Nephron progenitor cell (in vitro differentiated cells): Measurements from ENCODE around the gene NIPAL4.
A peak's percentile ranks its signal among the peaks of the same experiment; 100 is the strongest.

ENCODE experiments used
- DNase-seq: peaks from one replicate; pipeline ENCODE4 v3.0.0; 2021
- H3K27ac Mint-ChIP-seq: 2 replicates; pipeline ENCODE4 v1.8.0; 2021; ENCODE audit warnings: mild to moderate bottlenecking, moderate library complexity, mixed read lengths
- H3K27me3 Mint-ChIP-seq: 2 replicates; pipeline ENCODE4 v1.8.0; 2021; ENCODE audit warnings: mild to moderate bottlenecking, low read depth, mixed read lengths; ENCODE audit not compliant: poor library complexity
- H3K36me3 Mint-ChIP-seq: 2 replicates; pipeline ENCODE4 v1.8.0; 2021; ENCODE audit warnings: low read depth, mixed read lengths
- H3K4me1 Mint-ChIP-seq: 2 replicates; pipeline ENCODE4 v1.8.0; 2021; ENCODE audit warnings: mixed read lengths
- H3K4me3 Mint-ChIP-seq: 2 replicates; pipeline ENCODE4 v1.8.0; 2021; ENCODE audit warnings: mild to moderate bottlenecking, moderate library complexity, mixed read lengths
- H3K9me3 Mint-ChIP-seq: 2 replicates; pipeline ENCODE4 v1.8.0; 2021; ENCODE audit warnings: mild to moderate bottlenecking, moderate library complexity, mixed read lengths
- TF ChIP-seq, protein P1 (sequence below): fragments of 200-600 bp; sonication (generic); IDR thresholded peaks from 2 replicates; pipeline ENCODE4 v1.5.0; 2021; ENCODE audit warnings: antibody characterized with exemption

NIPAL4 gene

DNA sequence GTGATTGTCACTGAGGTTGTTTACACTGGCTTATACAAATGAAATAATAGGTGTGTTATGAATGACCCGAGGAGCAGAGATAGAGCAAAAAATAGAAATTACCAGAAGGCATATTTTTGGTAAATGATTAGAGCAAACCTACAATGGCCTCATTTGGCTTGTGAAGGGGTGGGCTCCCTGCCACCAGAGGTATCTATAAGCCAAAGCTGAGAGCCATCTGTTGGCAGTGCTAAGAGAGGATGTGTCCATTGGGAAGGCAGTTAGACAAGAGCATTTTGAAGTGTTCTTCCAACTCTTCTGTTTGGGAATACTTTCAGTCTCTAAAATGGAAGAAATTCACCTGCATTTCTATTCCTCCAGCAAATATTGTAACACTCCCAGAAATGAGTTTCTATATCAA lies 10.6 kb downstream of the NIPAL4 start:
- Mint-ChIP-seq H3K9me3 (no peaks in the 10 kb centered on the region), H3K4me3 (no peak overlapping the region), H3K27ac (no peak overlapping the region), H3K27me3 (no peaks in the 10 kb centered on the region), H3K4me1 (peaks cover 10% of the 10 kb centered on the region), H3K36me3 (peaks cover 8% of the 10 kb centered on the region)
- DNase-seq: no peak
- TF ChIP-seq, protein P1, sequence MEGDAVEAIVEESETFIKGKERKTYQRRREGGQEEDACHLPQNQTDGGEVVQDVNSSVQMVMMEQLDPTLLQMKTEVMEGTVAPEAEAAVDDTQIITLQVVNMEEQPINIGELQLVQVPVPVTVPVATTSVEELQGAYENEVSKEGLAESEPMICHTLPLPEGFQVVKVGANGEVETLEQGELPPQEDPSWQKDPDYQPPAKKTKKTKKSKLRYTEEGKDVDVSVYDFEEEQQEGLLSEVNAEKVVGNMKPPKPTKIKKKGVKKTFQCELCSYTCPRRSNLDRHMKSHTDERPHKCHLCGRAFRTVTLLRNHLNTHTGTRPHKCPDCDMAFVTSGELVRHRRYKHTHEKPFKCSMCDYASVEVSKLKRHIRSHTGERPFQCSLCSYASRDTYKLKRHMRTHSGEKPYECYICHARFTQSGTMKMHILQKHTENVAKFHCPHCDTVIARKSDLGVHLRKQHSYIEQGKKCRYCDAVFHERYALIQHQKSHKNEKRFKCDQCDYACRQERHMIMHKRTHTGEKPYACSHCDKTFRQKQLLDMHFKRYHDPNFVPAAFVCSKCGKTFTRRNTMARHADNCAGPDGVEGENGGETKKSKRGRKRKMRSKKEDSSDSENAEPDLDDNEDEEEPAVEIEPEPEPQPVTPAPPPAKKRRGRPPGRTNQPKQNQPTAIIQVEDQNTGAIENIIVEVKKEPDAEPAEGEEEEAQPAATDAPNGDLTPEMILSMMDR: no peak

- Mint-ChIP-seq H3K9me3 (no peaks in the 10 kb centered on the region), H3K4me3 (no peak overlapping the region), H3K27ac (no peak overlapping the region), H3K27me3 (no peaks in the 10 kb centered on the region), H3K36me3 (peaks cover 8% of the 10 kb centered on the region), H3K4me1 (peaks cover 10% of the 10 kb centered on the region)
- peak; percentile 23 for DNase-seq
- TF ChIP-seq, protein P1: peak; percentile 44
Observed at GRCh38 chr5:157471709-157472108, 11.7 kb downstream of the NIPAL4 start.

- no peak overlapping the region for H3K27ac Mint-ChIP-seq
- TF ChIP-seq, protein P1: no peak
- no peaks in the 10 kb centered on the region for H3K9me3 Mint-ChIP-seq
- peaks cover 8% of the 10 kb centered on the region for H3K36me3 Mint-ChIP-seq
- DNase-seq: no peak
- no peak overlapping the region for H3K4me3 Mint-ChIP-seq
- peaks cover 10% of the 10 kb centered on the region for H3K4me1 Mint-ChIP-seq
- H3K27me3 Mint-ChIP-seq: no peaks in the 10 kb centered on the region
Observed at GRCh38 chr5:157473383-157474320, 13.6 kb downstream of the NIPAL4 start.

- no peak for DNase-seq
- Mint-ChIP-seq H3K4me1 (peaks cover 17% of the 10 kb centered on the region), H3K36me3 (peaks cover 13% of the 10 kb centered on the region), H3K4me3 (no peak overlapping the region), H3K27ac (peak overlapping the region; percentile 55), H3K9me3 (no peaks in the 10 kb centered on the region), H3K27me3 (no peaks in the 10 kb centered on the region)
- TF ChIP-seq, protein P1: no peak
Observed at GRCh38 chr5:157475432-157475831, 15.4 kb downstream of the NIPAL4 start.

DNA sequence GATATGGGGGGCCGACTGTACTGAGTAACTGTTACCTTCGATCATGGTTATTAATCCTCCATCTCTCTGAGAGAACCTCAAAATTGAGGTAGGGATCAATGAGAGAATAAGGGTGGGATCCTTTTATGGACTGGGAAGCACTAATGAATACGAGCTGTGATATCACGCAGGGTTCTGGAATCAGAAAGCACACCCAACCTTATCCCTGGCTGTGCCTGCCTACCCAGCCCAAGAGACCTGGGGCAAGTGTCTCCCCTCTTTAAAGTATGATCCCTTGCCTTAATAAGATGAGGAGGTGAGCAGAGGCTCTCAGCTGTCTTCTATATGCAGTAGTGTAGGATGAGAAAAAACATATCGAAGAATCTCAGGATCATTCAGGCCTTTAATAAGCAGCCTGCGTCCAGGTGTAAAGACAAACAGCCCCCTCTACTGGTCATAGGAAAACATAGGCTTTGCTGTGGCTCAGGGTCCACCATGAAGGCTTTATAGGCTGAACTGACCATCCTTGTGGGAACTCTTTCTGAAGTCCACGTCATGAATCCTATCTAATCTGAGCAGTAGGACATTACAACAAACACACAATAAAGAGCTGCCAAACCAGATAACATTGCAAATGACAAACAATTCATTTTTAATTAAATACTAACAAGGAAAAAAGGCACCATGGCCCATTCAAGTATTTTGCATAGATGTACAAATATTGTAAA lies 16.8 kb downstream of the NIPAL4 start:
- H3K27ac Mint-ChIP-seq: no peak overlapping the region
- H3K9me3 Mint-ChIP-seq: no peaks in the 10 kb centered on the region
- peak; percentile 43 for DNase-seq
- peaks cover 15% of the 10 kb centered on the region for H3K36me3 Mint-ChIP-seq
- no peaks in the 10 kb centered on the region for H3K27me3 Mint-ChIP-seq
- H3K4me1 Mint-ChIP-seq: peaks cover 17% of the 10 kb centered on the region
- TF ChIP-seq, protein P1: peak; percentile 83
- H3K4me3 Mint-ChIP-seq: no peak overlapping the region
